Measurements from ENCODE around the gene DLG1. TPM values are rescaled to one million over a fixed set of nuclear protein-coding genes. Genes with fewer than 3 reads are reported as not detected.

Gene DLG1
- total and polyA plus RNA-seq, 2 experiments from 2014 or later = 27.6 to 98.0 TPM

DNA sequence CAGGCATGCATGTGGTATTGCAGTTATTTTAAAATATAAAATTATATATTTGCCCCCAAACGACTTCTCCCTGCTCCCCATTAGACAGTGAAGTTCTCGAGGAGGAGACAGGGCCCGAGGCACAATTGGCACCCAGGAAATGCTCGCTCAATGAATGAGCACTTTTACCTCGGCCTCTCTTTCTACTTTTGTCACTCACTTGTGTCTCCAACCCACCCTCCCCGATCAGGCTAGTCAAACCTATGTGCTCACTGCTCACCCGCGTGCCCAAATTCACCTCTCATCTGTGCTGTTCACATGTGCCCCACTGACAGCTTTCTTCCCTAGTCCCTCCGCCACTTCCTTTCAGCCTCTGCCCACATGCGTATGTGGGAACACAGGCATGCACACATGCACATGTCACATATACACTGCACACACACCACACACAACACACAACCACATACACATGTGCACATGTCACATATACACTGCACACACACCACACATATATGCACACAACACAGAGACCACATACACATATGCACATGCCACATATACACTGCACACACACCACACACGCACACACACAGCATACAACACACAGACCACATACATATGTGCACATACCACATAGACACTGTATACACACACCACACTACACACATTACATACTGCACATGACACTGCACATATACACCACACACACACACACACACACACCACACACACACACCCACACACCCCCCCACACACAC lies 46.3 kb upstream of the DLG1 start:
- Histone ChIP-seq H3K4me1 (ENCODE audit: insufficient read depth) (no peaks in the 10 kb centered on the region), H3K27ac (ENCODE audit: low read depth) (no peak overlapping the region), H3K79me2 (replicated peaks; ENCODE audit: insufficient read depth) (no peaks in the 10 kb centered on the region), H3K4me2 (no peak overlapping the region), H3K36me3 (ENCODE audit: insufficient read depth) (no peaks in the 10 kb centered on the region), H3F3A (replicated peaks; ENCODE audit: low read depth) (no peaks in the 10 kb centered on the region), H3K4me3 (no peak overlapping the region), H4K20me1 (replicated peaks; ENCODE audit: insufficient read depth) (no peaks in the 10 kb centered on the region), H3K9me2 (ENCODE audit: insufficient read depth) (no peaks in the 10 kb centered on the region), H2AFZ (no peak overlapping the region), H3K27me3 (ENCODE audit: insufficient read depth) (no peaks in the 10 kb centered on the region)
- Mint-ChIP-seq H3K4me1 (peaks cover 5% of the 10 kb centered on the region), H3K27ac (no peak overlapping the region), H3K36me3 (ENCODE audit: low read depth) (no peaks in the 10 kb centered on the region), H3K9me3 (no peaks in the 10 kb centered on the region; the same call in 2 of the 3 replicates), H3K27me3 (ENCODE audit: insufficient read depth, low read depth, poor library complexity) (no peaks in the 10 kb centered on the region), H3K4me3 (no peak overlapping the region)
- ATAC-seq (no peak), DNase-seq (ENCODE audit: low spot score) (no peak)
- TF ChIP-seq CTCF (conservative IDR thresholded peaks at IDR 0.05; ENCODE audit: low read depth in 2 of 2) = no peak
- no peak for TF ChIP-seq JUNB (IDR thresholded peaks at IDR 0.05; ENCODE audit: unreplicated experiment)
- no peak for TF ChIP-seq EZH2 (IDR thresholded peaks at IDR 0.05; ENCODE audit: low read depth, unreplicated experiment)
- TF ChIP-seq EZH2phosphoT487 (IDR thresholded peaks at IDR 0.05; ENCODE audit: unreplicated experiment) = no peak
- no peak for TF ChIP-seq POLR2AphosphoS5 (IDR thresholded peaks at IDR 0.05; ENCODE audit: low read depth)
- no peak for TF ChIP-seq ETS1 (IDR thresholded peaks at IDR 0.05)
- no peak for TF ChIP-seq ZNF331 (CRISPR knock-in tag; IDR thresholded peaks at IDR 0.05; ENCODE audit: low read depth)
- no peak for TF ChIP-seq CREB1 (CRISPR knock-in tag; IDR thresholded peaks at IDR 0.05; ENCODE audit: low read depth)
- TF ChIP-seq, protein P1, sequence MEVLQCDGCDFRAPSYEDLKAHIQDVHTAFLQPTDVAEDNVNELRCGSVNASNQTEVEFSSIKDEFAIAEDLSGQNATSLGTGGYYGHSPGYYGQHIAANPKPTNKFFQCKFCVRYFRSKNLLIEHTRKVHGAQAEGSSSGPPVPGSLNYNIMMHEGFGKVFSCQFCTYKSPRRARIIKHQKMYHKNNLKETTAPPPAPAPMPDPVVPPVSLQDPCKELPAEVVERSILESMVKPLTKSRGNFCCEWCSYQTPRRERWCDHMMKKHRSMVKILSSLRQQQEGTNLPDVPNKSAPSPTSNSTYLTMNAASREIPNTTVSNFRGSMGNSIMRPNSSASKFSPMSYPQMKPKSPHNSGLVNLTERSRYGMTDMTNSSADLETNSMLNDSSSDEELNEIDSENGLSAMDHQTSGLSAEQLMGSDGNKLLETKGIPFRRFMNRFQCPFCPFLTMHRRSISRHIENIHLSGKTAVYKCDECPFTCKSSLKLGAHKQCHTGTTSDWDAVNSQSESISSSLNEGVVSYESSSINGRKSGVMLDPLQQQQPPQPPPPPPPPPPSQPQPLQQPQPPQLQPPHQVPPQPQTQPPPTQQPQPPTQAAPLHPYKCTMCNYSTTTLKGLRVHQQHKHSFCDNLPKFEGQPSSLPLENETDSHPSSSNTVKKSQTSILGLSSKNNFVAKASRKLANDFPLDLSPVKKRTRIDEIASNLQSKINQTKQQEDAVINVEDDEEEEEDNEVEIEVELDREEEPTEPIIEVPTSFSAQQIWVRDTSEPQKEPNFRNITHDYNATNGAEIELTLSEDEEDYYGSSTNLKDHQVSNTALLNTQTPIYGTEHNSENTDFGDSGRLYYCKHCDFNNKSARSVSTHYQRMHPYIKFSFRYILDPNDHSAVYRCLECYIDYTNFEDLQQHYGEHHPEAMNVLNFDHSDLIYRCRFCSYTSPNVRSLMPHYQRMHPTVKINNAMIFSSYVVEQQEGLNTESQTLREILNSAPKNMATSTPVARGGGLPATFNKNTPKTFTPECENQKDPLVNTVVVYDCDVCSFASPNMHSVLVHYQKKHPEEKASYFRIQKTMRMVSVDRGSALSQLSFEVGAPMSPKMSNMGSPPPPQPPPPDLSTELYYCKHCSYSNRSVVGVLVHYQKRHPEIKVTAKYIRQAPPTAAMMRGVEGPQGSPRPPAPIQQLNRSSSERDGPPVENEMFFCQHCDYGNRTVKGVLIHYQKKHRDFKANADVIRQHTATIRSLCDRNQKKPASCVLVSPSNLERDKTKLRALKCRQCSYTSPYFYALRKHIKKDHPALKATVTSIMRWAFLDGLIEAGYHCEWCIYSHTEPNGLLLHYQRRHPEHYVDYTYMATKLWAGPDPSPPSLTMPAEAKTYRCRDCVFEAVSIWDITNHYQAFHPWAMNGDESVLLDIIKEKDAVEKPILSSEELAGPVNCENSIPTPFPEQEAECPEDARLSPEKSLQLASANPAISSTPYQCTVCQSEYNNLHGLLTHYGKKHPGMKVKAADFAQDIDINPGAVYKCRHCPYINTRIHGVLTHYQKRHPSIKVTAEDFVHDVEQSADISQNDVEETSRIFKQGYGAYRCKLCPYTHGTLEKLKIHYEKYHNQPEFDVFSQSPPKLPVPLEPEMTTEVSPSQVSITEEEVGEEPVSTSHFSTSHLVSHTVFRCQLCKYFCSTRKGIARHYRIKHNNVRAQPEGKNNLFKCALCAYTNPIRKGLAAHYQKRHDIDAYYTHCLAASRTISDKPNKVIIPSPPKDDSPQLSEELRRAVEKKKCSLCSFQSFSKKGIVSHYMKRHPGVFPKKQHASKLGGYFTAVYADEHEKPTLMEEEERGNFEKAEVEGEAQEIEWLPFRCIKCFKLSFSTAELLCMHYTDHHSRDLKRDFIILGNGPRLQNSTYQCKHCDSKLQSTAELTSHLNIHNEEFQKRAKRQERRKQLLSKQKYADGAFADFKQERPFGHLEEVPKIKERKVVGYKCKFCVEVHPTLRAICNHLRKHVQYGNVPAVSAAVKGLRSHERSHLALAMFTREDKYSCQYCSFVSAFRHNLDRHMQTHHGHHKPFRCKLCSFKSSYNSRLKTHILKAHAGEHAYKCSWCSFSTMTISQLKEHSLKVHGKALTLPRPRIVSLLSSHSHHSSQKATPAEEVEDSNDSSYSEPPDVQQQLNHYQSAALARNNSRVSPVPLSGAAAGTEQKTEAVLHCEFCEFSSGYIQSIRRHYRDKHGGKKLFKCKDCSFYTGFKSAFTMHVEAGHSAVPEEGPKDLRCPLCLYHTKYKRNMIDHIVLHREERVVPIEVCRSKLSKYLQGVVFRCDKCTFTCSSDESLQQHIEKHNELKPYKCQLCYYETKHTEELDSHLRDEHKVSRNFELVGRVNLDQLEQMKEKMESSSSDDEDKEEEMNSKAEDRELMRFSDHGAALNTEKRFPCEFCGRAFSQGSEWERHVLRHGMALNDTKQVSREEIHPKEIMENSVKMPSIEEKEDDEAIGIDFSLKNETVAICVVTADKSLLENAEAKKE (CRISPR knock-in tag; IDR thresholded peaks at IDR 0.05) = no peak
